ENCODE results near the gene EPB41L4A. TPM values are rescaled to one million over a fixed set of nuclear protein-coding genes. Genes with fewer than 3 reads are reported as not detected.

Gene EPB41L4A
- total RNA-seq, 3 donors from 2014 or later, result 22.0 to 25.9 (median 22.6) TPM

DNA sequence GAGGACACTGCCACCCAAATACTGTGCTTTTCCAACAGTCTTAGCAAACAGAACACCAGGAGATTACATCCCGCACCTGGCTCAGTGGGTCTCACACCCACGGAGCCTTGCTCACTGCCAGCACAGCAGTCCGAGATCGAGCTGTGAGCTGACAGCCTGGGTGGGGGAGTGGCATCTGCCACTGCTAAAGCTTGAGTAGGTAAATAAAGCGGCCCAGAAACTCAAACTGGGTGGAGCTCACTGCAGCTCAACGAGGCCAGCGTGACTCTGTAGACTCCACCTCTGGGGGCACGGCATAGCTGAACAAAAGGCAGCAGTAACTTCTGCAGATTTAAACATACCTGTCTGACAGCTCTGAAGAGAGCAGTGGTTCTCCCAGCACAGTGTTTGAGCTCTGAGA, 28.8 kb downstream of the EPB41L4A start:
- intact Hi-C loops (cut with DNase I; ENCODE audit: low total_unique reads), result no loop called here
- no peak for TF ChIP-seq POLR2AphosphoS5 (IDR thresholded peaks at IDR 0.05)
- DNase-seq (ENCODE audit: low spot score in 2 of 2), result no peak
- no peaks in the 10 kb centered on the region for H3K36me3 ChIP-seq
- no peak overlapping the region for H3K4me3 ChIP-seq
- H3K4me1 ChIP-seq, result no peaks in the 10 kb centered on the region
- H3K9me3 ChIP-seq, result no peaks in the 10 kb centered on the region
- no peaks in the 10 kb centered on the region for H3K27me3 ChIP-seq
- no peak overlapping the region for H3K27ac ChIP-seq

DNA sequence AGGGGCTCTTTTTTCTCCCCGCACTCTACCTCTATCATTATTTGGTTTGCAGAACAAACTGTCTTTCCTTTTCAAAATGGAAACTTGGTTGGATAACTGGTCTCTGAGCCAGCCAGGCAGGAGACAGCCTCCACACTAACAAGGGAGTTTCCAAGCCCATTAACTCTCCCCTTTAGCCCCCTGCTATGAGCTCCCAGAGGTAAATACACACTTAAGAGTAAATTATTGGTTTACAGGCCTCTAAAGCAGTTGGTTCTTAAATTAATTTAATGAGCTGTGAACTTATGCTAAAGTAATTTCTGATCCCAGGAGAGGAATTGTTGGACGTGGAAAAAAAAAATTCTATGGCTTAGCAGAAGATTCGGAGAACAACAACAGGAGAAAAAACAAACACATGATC, 30.3 kb downstream of the EPB41L4A start:
- Histone ChIP-seq H3K36me3 (no peaks in the 10 kb centered on the region), H3K4me3 (no peak overlapping the region), H3K9me3 (no peaks in the 10 kb centered on the region), H3K27ac (no peak overlapping the region), H3K27me3 (no peaks in the 10 kb centered on the region), H3K4me1 (no peaks in the 10 kb centered on the region)
- intact Hi-C loops (cut with DNase I; ENCODE audit: low total_unique reads), result loop anchor here (10.0 kb wide), 1 partner anchor 504 kb away; no protein-coding TSS in a partner anchor
- no peak for DNase-seq (ENCODE audit: low spot score in 2 of 2)
- no peak for TF ChIP-seq POLR2AphosphoS5 (IDR thresholded peaks at IDR 0.05)
- TF ChIP-seq, protein P1, sequence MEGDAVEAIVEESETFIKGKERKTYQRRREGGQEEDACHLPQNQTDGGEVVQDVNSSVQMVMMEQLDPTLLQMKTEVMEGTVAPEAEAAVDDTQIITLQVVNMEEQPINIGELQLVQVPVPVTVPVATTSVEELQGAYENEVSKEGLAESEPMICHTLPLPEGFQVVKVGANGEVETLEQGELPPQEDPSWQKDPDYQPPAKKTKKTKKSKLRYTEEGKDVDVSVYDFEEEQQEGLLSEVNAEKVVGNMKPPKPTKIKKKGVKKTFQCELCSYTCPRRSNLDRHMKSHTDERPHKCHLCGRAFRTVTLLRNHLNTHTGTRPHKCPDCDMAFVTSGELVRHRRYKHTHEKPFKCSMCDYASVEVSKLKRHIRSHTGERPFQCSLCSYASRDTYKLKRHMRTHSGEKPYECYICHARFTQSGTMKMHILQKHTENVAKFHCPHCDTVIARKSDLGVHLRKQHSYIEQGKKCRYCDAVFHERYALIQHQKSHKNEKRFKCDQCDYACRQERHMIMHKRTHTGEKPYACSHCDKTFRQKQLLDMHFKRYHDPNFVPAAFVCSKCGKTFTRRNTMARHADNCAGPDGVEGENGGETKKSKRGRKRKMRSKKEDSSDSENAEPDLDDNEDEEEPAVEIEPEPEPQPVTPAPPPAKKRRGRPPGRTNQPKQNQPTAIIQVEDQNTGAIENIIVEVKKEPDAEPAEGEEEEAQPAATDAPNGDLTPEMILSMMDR (IDR thresholded peaks at IDR 0.05), result no peak
- TF ChIP-seq POLR2A (IDR thresholded peaks at IDR 0.05), result no peak

DNA sequence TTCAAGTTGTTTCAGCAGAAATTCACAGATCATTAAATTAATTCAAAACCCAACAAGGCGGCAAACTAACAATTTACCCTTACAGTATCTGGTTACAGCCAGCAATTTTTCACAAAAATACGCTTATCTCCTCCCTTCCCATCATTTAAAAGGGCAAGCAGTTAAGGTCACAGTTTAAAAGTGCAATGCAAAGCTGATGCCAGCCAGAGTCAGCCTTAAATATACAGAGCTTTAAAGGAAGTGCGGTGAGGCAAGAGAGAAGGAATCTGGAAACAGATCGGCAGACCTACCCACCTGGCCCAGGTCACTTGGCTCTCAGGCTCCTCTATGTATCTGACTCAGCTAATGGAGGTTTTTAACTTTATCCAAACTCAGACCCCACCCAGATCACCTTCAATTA, 31.0 kb downstream of the EPB41L4A start:
- H3K9me3 ChIP-seq, result no peaks in the 10 kb centered on the region
- no peak for DNase-seq (ENCODE audit: low spot score in 2 of 2)
- H3K4me3 ChIP-seq, result no peak overlapping the region
- TF ChIP-seq POLR2A (IDR thresholded peaks at IDR 0.05), result no peak
- TF ChIP-seq POLR2AphosphoS5 (IDR thresholded peaks at IDR 0.05), result no peak
- no peak overlapping the region for H3K27ac ChIP-seq
- H3K4me1 ChIP-seq, result no peaks in the 10 kb centered on the region
- H3K27me3 ChIP-seq, result no peaks in the 10 kb centered on the region
- H3K36me3 ChIP-seq, result no peaks in the 10 kb centered on the region
- intact Hi-C loops (cut with DNase I; ENCODE audit: low total_unique reads), result loop anchor here (10.0 kb wide), 1 partner anchor 503 kb away; no protein-coding TSS in a partner anchor

DNA sequence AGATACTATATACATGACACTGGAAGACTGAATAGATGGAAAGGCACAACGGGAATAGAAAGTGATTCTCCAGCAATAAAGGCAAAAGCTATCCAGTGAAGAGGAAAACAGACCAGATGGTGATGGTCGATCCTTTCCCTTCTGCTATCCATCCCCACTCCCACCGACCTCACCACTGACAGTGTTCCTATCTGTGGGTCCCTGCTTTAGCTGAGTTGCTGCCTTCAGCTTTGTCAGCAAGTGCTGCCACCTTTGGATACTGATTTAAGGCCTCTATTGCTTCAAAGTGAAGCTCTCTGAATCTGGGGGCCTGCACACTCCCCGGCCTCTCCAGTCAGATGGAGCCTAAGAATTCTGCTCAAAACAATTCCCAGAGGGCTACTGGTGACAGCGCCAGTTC, 32.3 kb downstream of the EPB41L4A start:
- Histone ChIP-seq H3K27ac (no peak overlapping the region), H3K4me3 (no peak overlapping the region), H3K36me3 (no peaks in the 10 kb centered on the region), H3K9me3 (no peaks in the 10 kb centered on the region), H3K4me1 (no peaks in the 10 kb centered on the region), H3K27me3 (no peaks in the 10 kb centered on the region)
- DNase-seq (ENCODE audit: low spot score in 2 of 2), result no peak
- TF ChIP-seq, protein P1 (IDR thresholded peaks at IDR 0.05), result no peak
- TF ChIP-seq POLR2A (IDR thresholded peaks at IDR 0.05), result no peak
- TF ChIP-seq POLR2AphosphoS5 (IDR thresholded peaks at IDR 0.05), result no peak
- intact Hi-C loops (cut with DNase I; ENCODE audit: low total_unique reads), result loop anchor here (10.0 kb wide), 1 partner anchor 502 kb away; no protein-coding TSS in a partner anchor

DNA sequence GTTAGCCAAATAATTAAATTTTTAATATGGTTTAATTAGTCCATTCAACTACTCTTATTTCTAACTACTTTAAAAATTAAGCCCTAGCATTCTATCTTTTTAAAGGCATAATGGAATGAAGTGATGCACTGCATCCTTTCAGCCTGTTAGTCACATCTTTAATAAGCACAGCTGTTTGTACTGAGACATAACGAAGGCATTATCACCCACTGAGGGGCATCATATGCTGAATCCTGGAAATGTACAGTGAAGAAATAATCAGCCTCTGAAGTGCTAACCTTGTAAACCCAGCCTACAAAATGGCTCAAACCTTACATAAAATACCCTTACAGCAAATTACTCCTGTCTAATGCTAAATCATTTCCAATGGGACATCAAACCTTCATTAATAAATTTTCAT, 33.1 kb downstream of the EPB41L4A start:
- no peaks in the 10 kb centered on the region for H3K36me3 ChIP-seq
- H3K9me3 ChIP-seq, result no peaks in the 10 kb centered on the region
- intact Hi-C loops (cut with DNase I; ENCODE audit: low total_unique reads), result loop anchor here (10.0 kb wide), 1 partner anchor 501 kb away; no protein-coding TSS in a partner anchor
- DNase-seq (ENCODE audit: low spot score in 2 of 2), result no peak
- no peaks in the 10 kb centered on the region for H3K27me3 ChIP-seq
- no peak overlapping the region for H3K4me3 ChIP-seq
- TF ChIP-seq POLR2A (IDR thresholded peaks at IDR 0.05) (no peak), POLR2AphosphoS5 (IDR thresholded peaks at IDR 0.05) (no peak)
- TF ChIP-seq, protein P1 (IDR thresholded peaks at IDR 0.05), result no peak
- H3K4me1 ChIP-seq, result no peaks in the 10 kb centered on the region
- no peak overlapping the region for H3K27ac ChIP-seq

DNA sequence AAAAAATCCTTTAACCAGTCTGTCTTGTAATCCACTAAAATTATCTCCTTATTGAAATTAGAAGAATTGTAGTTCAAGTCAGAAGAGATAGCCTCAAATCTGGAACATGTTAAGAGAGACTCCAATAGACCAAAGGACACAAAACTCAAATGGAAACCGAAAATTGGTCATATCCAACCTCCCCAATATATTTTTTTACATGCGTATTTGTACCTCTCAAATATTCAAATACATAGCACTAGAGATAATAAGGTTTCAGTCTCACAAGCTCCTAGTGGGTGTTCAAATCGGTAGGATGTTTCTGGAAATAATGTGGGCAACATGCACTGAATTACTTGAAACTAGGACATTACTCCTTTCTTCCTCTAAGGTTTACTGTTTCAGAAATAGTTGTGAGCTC, 33.5 kb downstream of the EPB41L4A start:
- Histone ChIP-seq H3K9me3 (no peaks in the 10 kb centered on the region), H3K4me3 (no peak overlapping the region), H3K27me3 (no peaks in the 10 kb centered on the region), H3K27ac (no peak overlapping the region), H3K36me3 (no peaks in the 10 kb centered on the region), H3K4me1 (no peaks in the 10 kb centered on the region)
- DNase-seq (ENCODE audit: low spot score in 2 of 2), result no peak
- intact Hi-C loops (cut with DNase I; ENCODE audit: low total_unique reads), result loop anchor here (10.0 kb wide), 1 partner anchor 501 kb away; no protein-coding TSS in a partner anchor
- TF ChIP-seq, protein P1 (IDR thresholded peaks at IDR 0.05), result no peak
- TF ChIP-seq POLR2A (IDR thresholded peaks at IDR 0.05) (no peak), POLR2AphosphoS5 (IDR thresholded peaks at IDR 0.05) (no peak)

Measured in breast epithelium (tissue), 4 donors.